T-helper 2 cell treated with Interferon-gamma antibody and Interleukin-4, amounts not matched to agents 5 μg/mL and 100 μg/mL, for 36 hours (primary cell): ENCODE measurements around the gene SGSM1.
"Not testable (repeated sequence)": the region's sequence is repeated elsewhere in the genome, so short reads cannot be mapped to it uniquely, and the experiment has no call there.

Source experiments
- DNase-seq: peaks from one replicate; pipeline ENCODE4 v3.0.0; 2021; ENCODE audit warnings: low spot score
- H3K27ac Mint-ChIP-seq: one replicate; pipeline ENCODE4 v1.8.0; 2021; ENCODE audit warnings: mild to moderate bottlenecking, mixed read lengths
- H3K27me3 Mint-ChIP-seq: one replicate; pipeline ENCODE4 v1.8.0; 2021; ENCODE audit warnings: low read depth, mixed read lengths
- H3K36me3 Mint-ChIP-seq: one replicate; pipeline ENCODE4 v1.8.0; 2021; ENCODE audit warnings: low read depth, mixed read lengths
- H3K4me1 Mint-ChIP-seq: one replicate; pipeline ENCODE4 v1.8.0; 2021; ENCODE audit warnings: low read depth, mixed read lengths
- H3K4me3 Mint-ChIP-seq: one replicate; pipeline ENCODE4 v1.8.0; 2022; ENCODE audit warnings: mild to moderate bottlenecking, moderate library complexity, mixed read lengths
- H3K9me3 Mint-ChIP-seq: one replicate; pipeline ENCODE4 v1.8.0; 2021; ENCODE audit warnings: mixed read lengths

Gene SGSM1

GRCh38 chr22:24875862-24876506 lies 70.0 kb downstream of the SGSM1 start:
- H3K36me3 Mint-ChIP-seq = no peaks in the 10 kb centered on the region
- no peak overlapping the region for H3K4me3 Mint-ChIP-seq
- no peak overlapping the region for H3K27ac Mint-ChIP-seq
- H3K4me1 Mint-ChIP-seq = no peaks in the 10 kb centered on the region
- peaks cover 6% of the 10 kb centered on the region for H3K9me3 Mint-ChIP-seq
- DNase-seq = no peak
- H3K27me3 Mint-ChIP-seq = peaks cover 3% of the 10 kb centered on the region

GRCh38 chr22:24876700-24877099 lies 70.7 kb downstream of the SGSM1 start:
- H3K36me3 Mint-ChIP-seq = no peaks in the 10 kb centered on the region
- H3K27ac Mint-ChIP-seq = no peak overlapping the region

GRCh38 chr22:24878969-24879368 lies 73.0 kb downstream of the SGSM1 start:
- Mint-ChIP-seq H3K4me3 (no peak overlapping the region), H3K36me3 (no peaks in the 10 kb centered on the region), H3K27me3 (no peaks in the 10 kb centered on the region), H3K9me3 (peaks cover 6% of the 10 kb centered on the region), H3K4me1 (no peaks in the 10 kb centered on the region), H3K27ac (no peak overlapping the region)
- no peak for DNase-seq

More at GRCh38 chr22:24876700-24877099, 70.7 kb downstream of the SGSM1 start:
- Mint-ChIP-seq H3K9me3 (peaks cover 6% of the 10 kb centered on the region), H3K4me3 (no peak overlapping the region), H3K27me3 (no peaks in the 10 kb centered on the region), H3K4me1 (no peaks in the 10 kb centered on the region)
- DNase-seq = no peak

- no peaks in the 10 kb centered on the region for H3K9me3 Mint-ChIP-seq
- no peaks in the 10 kb centered on the region for H3K4me1 Mint-ChIP-seq
- H3K4me3 Mint-ChIP-seq = no peak overlapping the region
- H3K27me3 Mint-ChIP-seq = no peaks in the 10 kb centered on the region
- no peak for DNase-seq
- H3K27ac Mint-ChIP-seq = no peak overlapping the region
- no peaks in the 10 kb centered on the region for H3K36me3 Mint-ChIP-seq
Observed at GRCh38 chr22:24883432-24883831, 77.4 kb downstream of the SGSM1 start.

GRCh38 chr22:24887260-24887659 lies 81.2 kb downstream of the SGSM1 start:
- H3K27me3 Mint-ChIP-seq = no peaks in the 10 kb centered on the region
- H3K27ac Mint-ChIP-seq = no peak overlapping the region
- no peak for DNase-seq
- H3K9me3 Mint-ChIP-seq = no peaks in the 10 kb centered on the region
- H3K4me1 Mint-ChIP-seq = no peaks in the 10 kb centered on the region
- H3K4me3 Mint-ChIP-seq = no peak overlapping the region
- no peaks in the 10 kb centered on the region for H3K36me3 Mint-ChIP-seq

- no peaks in the 10 kb centered on the region for H3K27me3 Mint-ChIP-seq
- no peak overlapping the region for H3K27ac Mint-ChIP-seq
- no peak overlapping the region for H3K4me3 Mint-ChIP-seq
- H3K4me1 Mint-ChIP-seq = no peaks in the 10 kb centered on the region
- H3K9me3 Mint-ChIP-seq = no peaks in the 10 kb centered on the region
- H3K36me3 Mint-ChIP-seq = no peaks in the 10 kb centered on the region
- DNase-seq = no peak
Observed at GRCh38 chr22:24893341-24894070, 87.5 kb downstream of the SGSM1 start.

- no peak overlapping the region for H3K27ac Mint-ChIP-seq
- H3K36me3 Mint-ChIP-seq = no peaks in the 10 kb centered on the region
- no peaks in the 10 kb centered on the region for H3K4me1 Mint-ChIP-seq
- no peaks in the 10 kb centered on the region for H3K27me3 Mint-ChIP-seq
- H3K9me3 Mint-ChIP-seq = no peaks in the 10 kb centered on the region
- H3K4me3 Mint-ChIP-seq = no peak overlapping the region
- DNase-seq = no peak
Observed at GRCh38 chr22:24894220-24894975, 88.4 kb downstream of the SGSM1 start.

- DNase-seq = no peak
- Mint-ChIP-seq H3K36me3 (no peaks in the 10 kb centered on the region), H3K9me3 (no peaks in the 10 kb centered on the region), H3K27ac (no peak overlapping the region), H3K27me3 (no peaks in the 10 kb centered on the region), H3K4me1 (no peaks in the 10 kb centered on the region), H3K4me3 (no peak overlapping the region)
Observed at GRCh38 chr22:24894998-24895397, 89.0 kb downstream of the SGSM1 start.

GRCh38 chr22:24901448-24901847 lies 95.4 kb downstream of the SGSM1 start:
- Mint-ChIP-seq H3K27me3 (no peaks in the 10 kb centered on the region), H3K4me1 (no peaks in the 10 kb centered on the region), H3K27ac (no peak overlapping the region), H3K9me3 (peaks cover 12% of the 10 kb centered on the region), H3K4me3 (no peak overlapping the region), H3K36me3 (no peaks in the 10 kb centered on the region)
- no peak for DNase-seq

- DNase-seq = no peak
- no peaks in the 10 kb centered on the region for H3K4me1 Mint-ChIP-seq
- H3K36me3 Mint-ChIP-seq = no peaks in the 10 kb centered on the region
- H3K4me3 Mint-ChIP-seq = no peak overlapping the region
- no peaks in the 10 kb centered on the region for H3K27me3 Mint-ChIP-seq
- H3K9me3 Mint-ChIP-seq = peaks cover 12% of the 10 kb centered on the region
- H3K27ac Mint-ChIP-seq = no peak overlapping the region
Observed at GRCh38 chr22:24905909-24906308, 99.9 kb downstream of the SGSM1 start.

- H3K36me3 Mint-ChIP-seq = not testable (repeated sequence)
- H3K9me3 Mint-ChIP-seq = peaks cover 12% of the 10 kb centered on the region
Observed at GRCh38 chr22:24907101-24907500, 101.1 kb downstream of the SGSM1 start.

GRCh38 chr22:24920029-24920428 lies 114.0 kb downstream of the SGSM1 start:
- Mint-ChIP-seq H3K36me3 (no peaks in the 10 kb centered on the region), H3K27me3 (no peaks in the 10 kb centered on the region), H3K9me3 (no peaks in the 10 kb centered on the region), H3K4me3 (no peak overlapping the region), H3K4me1 (no peaks in the 10 kb centered on the region), H3K27ac (no peak overlapping the region)
- no peak for DNase-seq

More at GRCh38 chr22:24907101-24907500, 101.1 kb downstream of the SGSM1 start:
- H3K27me3 Mint-ChIP-seq, H3K4me3 Mint-ChIP-seq, DNase-seq, H3K27ac Mint-ChIP-seq, H3K4me1 Mint-ChIP-seq: not testable (repeated sequence)

- H3K4me3 Mint-ChIP-seq = no peak overlapping the region
- H3K36me3 Mint-ChIP-seq = no peaks in the 10 kb centered on the region
Observed at GRCh38 chr22:24925586-24926427, 119.8 kb downstream of the SGSM1 start.

GRCh38 chr22:24926428-24926725 lies 120.4 kb downstream of the SGSM1 start:
- Mint-ChIP-seq H3K4me3 (no peak overlapping the region), H3K4me1 (no peaks in the 10 kb centered on the region), H3K36me3 (no peaks in the 10 kb centered on the region), H3K27me3 (peaks cover 8% of the 10 kb centered on the region), H3K27ac (no peak overlapping the region), H3K9me3 (peaks cover 4% of the 10 kb centered on the region)
- DNase-seq = no peak

More at GRCh38 chr22:24925586-24926427, 119.8 kb downstream of the SGSM1 start:
- H3K27me3 Mint-ChIP-seq = peaks cover 8% of the 10 kb centered on the region
- H3K4me1 Mint-ChIP-seq = no peaks in the 10 kb centered on the region
- DNase-seq = no peak
- peaks cover 4% of the 10 kb centered on the region for H3K9me3 Mint-ChIP-seq
- H3K27ac Mint-ChIP-seq = no peak overlapping the region
